HCT116 (cell line): ENCODE measurements around the gene RBM28.

Source experiments
- CTCF ChIP-seq, 3 experiments: fragments of 200-600 bp in 1 of 3; sonication (generic) in 1 of 3; IDR thresholded peaks in 2 of 3; conservative IDR thresholded peaks in 1 of 3; 2 replicates each; pipeline ENCODE4 v1.5.1; 2012 to 2017; ENCODE audit warnings: low read depth in 2 of 3, low read length in 2 of 3, antibody characterized with exemption in 1 of 3, borderline replicate concordance in 1 of 3, control low read depth in 1 of 3, mild to moderate bottlenecking in 1 of 3, mixed read lengths in 1 of 3, mixed run types in 1 of 3, moderate library complexity in 1 of 3; ENCODE audit not compliant: insufficient read depth in 1 of 3
- EZH2 ChIP-seq: fragments of 200-600 bp; sonication (generic); IDR thresholded peaks from 2 replicates; pipeline ENCODE4 v1.6.1; 2017; ENCODE audit warnings: antibody characterized with exemption, mixed run types
- EZH2phosphoT487 ChIP-seq: fragments of 200-600 bp; IDR thresholded peaks from 2 replicates; pipeline ENCODE4 v1.6.1; 2018; ENCODE audit warnings: antibody characterized with exemption, borderline replicate concordance
- JUND ChIP-seq: IDR thresholded peaks from 2 replicates; pipeline ENCODE4 v1.6.1; 2012
- MAX ChIP-seq: IDR thresholded peaks from 2 replicates; pipeline ENCODE4 v1.6.1; 2012
- POLR2A ChIP-seq: IDR thresholded peaks from 2 replicates; pipeline ENCODE4 v1.7.0; 2011; ENCODE audit warnings: borderline replicate concordance; ENCODE audit not compliant: insufficient read depth, insufficient read length; ENCODE audit errors: extremely low read depth
- POLR2AphosphoS5 ChIP-seq: IDR thresholded peaks from 2 replicates; pipeline ENCODE4 v1.6.1; 2011; ENCODE audit warnings: mild to moderate bottlenecking, low read depth, low read length, moderate library complexity
- RAD21 ChIP-seq: IDR thresholded peaks from 2 replicates; pipeline ENCODE4 v1.6.1; 2012; ENCODE audit warnings: low read depth, mild to moderate bottlenecking
- YY1 ChIP-seq: IDR thresholded peaks from 2 replicates; pipeline ENCODE4 v1.6.1; 2011; ENCODE audit warnings: low read length, low read depth, moderate library complexity, mild to moderate bottlenecking; ENCODE audit not compliant: insufficient replicate concordance; ENCODE audit errors: extremely low read depth
- ZFX ChIP-seq: fragments of 450-650 bp; IDR thresholded peaks from 2 replicates; pipeline ENCODE4 v1.6.1; 2017
- TF ChIP-seq, protein P1 (sequence below): IDR thresholded peaks from 2 replicates; pipeline ENCODE4 v1.6.1; 2011; ENCODE audit warnings: mild to moderate bottlenecking, low read length, moderate library complexity; ENCODE audit not compliant: insufficient replicate concordance; ENCODE audit errors: extremely low read depth

GRCh38 chr7:128343554-128344430 lies at the start of gene RBM28:
- TF ChIP-seq EZH2 (no peak), CTCF (IDR thresholded peaks at IDR 0.05 in 2 of 3, conservative IDR thresholded peaks at IDR 0.05 in 1 of 3; ENCODE audit: borderline replicate concordance in 1 of 3, insufficient read depth in 1 of 3, low read depth in 2 of 3, low read length in 2 of 3) (no peak), ZFX (peak; percentile 80), EZH2phosphoT487 (no peak), POLR2A (peak; percentile 65), POLR2AphosphoS5 (peak; percentile 98), JUND (peak; percentile 38; the same call in 1 of the 2 replicates), YY1 (peak; percentile 97), MAX (peak; percentile 98), RAD21 (no peak)
- TF ChIP-seq, protein P1, sequence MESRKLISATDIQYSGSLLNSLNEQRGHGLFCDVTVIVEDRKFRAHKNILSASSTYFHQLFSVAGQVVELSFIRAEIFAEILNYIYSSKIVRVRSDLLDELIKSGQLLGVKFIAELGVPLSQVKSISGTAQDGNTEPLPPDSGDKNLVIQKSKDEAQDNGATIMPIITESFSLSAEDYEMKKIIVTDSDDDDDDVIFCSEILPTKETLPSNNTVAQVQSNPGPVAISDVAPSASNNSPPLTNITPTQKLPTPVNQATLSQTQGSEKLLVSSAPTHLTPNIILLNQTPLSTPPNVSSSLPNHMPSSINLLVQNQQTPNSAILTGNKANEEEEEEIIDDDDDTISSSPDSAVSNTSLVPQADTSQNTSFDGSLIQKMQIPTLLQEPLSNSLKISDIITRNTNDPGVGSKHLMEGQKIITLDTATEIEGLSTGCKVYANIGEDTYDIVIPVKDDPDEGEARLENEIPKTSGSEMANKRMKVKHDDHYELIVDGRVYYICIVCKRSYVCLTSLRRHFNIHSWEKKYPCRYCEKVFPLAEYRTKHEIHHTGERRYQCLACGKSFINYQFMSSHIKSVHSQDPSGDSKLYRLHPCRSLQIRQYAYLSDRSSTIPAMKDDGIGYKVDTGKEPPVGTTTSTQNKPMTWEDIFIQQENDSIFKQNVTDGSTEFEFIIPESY: peak; percentile 21
